Measurements from ENCODE around the gene SARS2.

SARS2 gene

GRCh38 chr19:38917921-38918491, 12.6 kb downstream of the SARS2 start:
- no peak for DNase-seq

GRCh38 chr19:38917516-38917915, 13.0 kb downstream of the SARS2 start:
- no peak for DNase-seq

- DNase-seq, result no peak
Measured at GRCh38 chr19:38915329-38916321, 14.9 kb downstream of the SARS2 start.

GRCh38 chr19:38913958-38914357, 16.6 kb downstream of the SARS2 start:
- DNase-seq, result no peak

GRCh38 chr19:38912600-38913514, 17.7 kb downstream of the SARS2 start:
- no peak for DNase-seq

- no peak for DNase-seq
Measured at GRCh38 chr19:38911388-38912001, 19.1 kb downstream of the SARS2 start.

GRCh38 chr19:38910488-38910887, 20.1 kb downstream of the SARS2 start:
- DNase-seq, result no peak

- no peak for DNase-seq
Measured at GRCh38 chr19:38908911-38909310, 21.7 kb downstream of the SARS2 start.

GRCh38 chr19:38907670-38908069, 22.9 kb downstream of the SARS2 start:
- no peak for DNase-seq

GRCh38 chr19:38907227-38907626, 23.3 kb downstream of the SARS2 start:
- no peak for DNase-seq

GRCh38 chr19:38905620-38906019, 24.9 kb downstream of the SARS2 start:
- DNase-seq, result no peak

GRCh38 chr19:38904581-38905539, 25.7 kb downstream of the SARS2 start:
- DNase-seq, result no peak

GRCh38 chr19:38901683-38902082, 28.9 kb downstream of the SARS2 start:
- no peak for DNase-seq

- no peak for DNase-seq
Measured at GRCh38 chr19:38900743-38901190, 29.8 kb downstream of the SARS2 start.

GRCh38 chr19:38900202-38900629, 30.3 kb downstream of the SARS2 start:
- DNase-seq, result no peak

- peak; percentile 100 for DNase-seq
Measured at GRCh38 chr19:38899447-38900201, 30.9 kb downstream of the SARS2 start, which contains the start of the genes NFKBIB and SIRT2. NFKBIB (plus strand) TSS chr19:38899969; CDS start chr19:38900033, 64 bp downstream. SIRT2 (minus strand) TSS chr19:38899618; CDS start chr19:38899521, 97 bp downstream.

- no peak for DNase-seq
Measured at GRCh38 chr19:38898788-38899446, 31.6 kb downstream of the SARS2 start.

GRCh38 chr19:38894968-38895367, 35.6 kb downstream of the SARS2 start:
- DNase-seq, result no peak

GRCh38 chr19:38893341-38893771, 37.2 kb downstream of the SARS2 start:
- DNase-seq, result no peak

All from fibroblast of skin of abdomen (primary cell).